B cell (primary cell): Measurements from ENCODE around the gene RIOK3. TPM values are rescaled to one million over a fixed set of nuclear protein-coding genes. Genes with fewer than 3 reads are reported as not detected.

Source experiments
- ATAC-seq: fragments of 200-7000 bp; cut with Tn5 transposase; one replicate; pipeline ENCODE4 v1.10.0; 2021; ENCODE audit warnings: low read depth, mild to moderate bottlenecking, moderate number of reproducible peaks, moderate library complexity
- CTCF ChIA-PET: fragments of 350-600 bp; sonication (Branson Sonifier 250); formaldehyde crosslinking; loops from one replicate; lab custom pipeline; 2021; ENCODE audit warnings: antibody characterized with exemption, inconsistent platforms; lab: Charles Lee
- POLR2A ChIA-PET: fragments of 350-600 bp; sonication (Branson Sonifier 250); formaldehyde crosslinking; loops from one replicate; lab custom pipeline; 2021; ENCODE audit warnings: antibody characterized with exemption; lab: Charles Lee
- DNase-seq: peaks from one replicate; pipeline ENCODE4 v3.0.0; 2013
- H2AFZ ChIP-seq: 2 replicates; pipeline ENCODE4 v1.6.1; 2012; ENCODE audit warnings: mild to moderate bottlenecking, low read depth, low read length; ENCODE audit not compliant: insufficient read depth, poor library complexity, severe bottlenecking
- H3K27ac ChIP-seq, 2 donors: 1 replicate in 1 of 2; 2 replicates in 1 of 2; pipeline ENCODE4 v1.5.1; 2012 to 2013; ENCODE audit warnings: low read length in 2 of 2, mild to moderate bottlenecking in 2 of 2, moderate library complexity in 1 of 2
- H3K27me3 ChIP-seq, 4 experiments: fragments of 200-600 bp in 1 of 4; sonication (generic) in 1 of 4; replicated peaks in 1 of 4; 1 replicate in 2 of 4; 2 replicates in 2 of 4; pipeline versions ENCODE4 v1.6.1 to v1.7.0; 2013 to 2016; ENCODE audit warnings: low read length in 3 of 4, mild to moderate bottlenecking in 2 of 4, mixed read lengths in 1 of 4, moderate library complexity in 1 of 4; ENCODE audit not compliant: insufficient read depth in 4 of 4, control insufficient read depth in 3 of 4; ENCODE audit errors: control extremely low read depth in 1 of 4
- H3K36me3 ChIP-seq, 2 experiments: replicated peaks in 1 of 2; 1 replicate in 1 of 2; 2 replicates in 1 of 2; pipeline versions ENCODE4 v1.6.1 to v1.7.1; 2013; ENCODE audit warnings: low read length in 1 of 2; ENCODE audit not compliant: insufficient read depth in 2 of 2, control insufficient read depth in 1 of 2; ENCODE audit errors: control extremely low read depth in 1 of 2, extremely low read depth in 1 of 2
- H3K4me1 ChIP-seq, 2 donors: fragments of 200-600 bp in 1 of 2; sonication (generic) in 1 of 2; 1 replicate in 1 of 2; 2 replicates in 1 of 2; pipeline versions ENCODE4 v1.5.1 to v1.6.1; 2013 to 2017; ENCODE audit warnings: low read length in 2 of 2; ENCODE audit not compliant: control insufficient read depth in 2 of 2, insufficient read depth in 2 of 2
- H3K4me2 ChIP-seq: replicated peaks from 2 replicates; pipeline ENCODE3; 2012; ENCODE audit warnings: mild to moderate bottlenecking, low read depth, low read length; ENCODE audit not compliant: poor library complexity, severe bottlenecking
- H3K4me3 ChIP-seq, 5 experiments: fragments of 200-600 bp in 1 of 5; sonication (generic) in 1 of 5; 1 replicate in 3 of 5; 2 replicates in 2 of 5; pipeline versions ENCODE4 v1.5.1 to v1.7.0; 2011 to 2016; ENCODE audit warnings: low read length in 4 of 5, mild to moderate bottlenecking in 4 of 5, low read depth in 2 of 5, control low read depth in 1 of 5, moderate library complexity in 1 of 5; ENCODE audit not compliant: insufficient read depth in 1 of 5; ENCODE audit errors: control extremely low read depth in 1 of 5, extremely low read depth in 1 of 5
- H3K79me2 ChIP-seq: fragments of 200-600 bp; sonication (generic); one replicate; pipeline ENCODE4 v1.6.0; 2016; ENCODE audit warnings: low read length; ENCODE audit not compliant: control insufficient read depth, insufficient read depth
- H3K9ac ChIP-seq: fragments of 200-600 bp; sonication (generic); 2 replicates; pipeline ENCODE4 v1.6.1; 2017; ENCODE audit warnings: mild to moderate bottlenecking, low read length, moderate library complexity
- H3K9me3 ChIP-seq, 3 donors: one replicate each; pipeline versions ENCODE4 v1.6.1 to v1.7.1; 2013; ENCODE audit warnings: low read length in 2 of 3; ENCODE audit not compliant: control insufficient read depth in 2 of 3, insufficient read depth in 1 of 3; ENCODE audit errors: control extremely low read depth in 1 of 3
- H4K20me1 ChIP-seq: 2 replicates; pipeline ENCODE4 v1.6.0; 2012; ENCODE audit warnings: mild to moderate bottlenecking, low read length; ENCODE audit not compliant: insufficient read depth, control insufficient read depth, poor library complexity, severe bottlenecking
- H3K27ac Mint-ChIP-seq: one replicate; pipeline ENCODE4 v1.8.0; 2021; ENCODE audit warnings: mixed read lengths
- H3K27me3 Mint-ChIP-seq: one replicate; pipeline ENCODE4 v1.8.0; 2021; ENCODE audit warnings: mixed read lengths
- H3K4me1 Mint-ChIP-seq: one replicate; pipeline ENCODE4 v1.8.0; 2021; ENCODE audit warnings: mixed read lengths
- H3K4me3 Mint-ChIP-seq: one replicate; pipeline ENCODE4 v1.8.0; 2021; ENCODE audit warnings: mixed read lengths
- H3K9me3 Mint-ChIP-seq: one replicate; pipeline ENCODE4 v1.8.0; 2022; ENCODE audit warnings: mixed read lengths; ENCODE audit not compliant: insufficient read depth
- EZH2 ChIP-seq: IDR thresholded peaks from 2 replicates; pipeline ENCODE4 v1.6.1; 2012; ENCODE audit warnings: borderline replicate concordance, low read depth, mild to moderate bottlenecking, moderate library complexity, low read length; ENCODE audit not compliant: insufficient read depth, poor library complexity, severe bottlenecking
- WGBS: methylation state at CpG from one replicate; pipeline ENCODE4 v1.1.5; 2013; ENCODE audit warnings: missing lambda C conversion rate; ENCODE audit not compliant: insufficient coverage; 5-methylcytosine and 5-hydroxymethylcytosine counted together
- intact Hi-C: fragments of 100-400 bp; cut with micrococcal nuclease; formaldehyde crosslinking; loops from one replicate; pipeline ENCODE4 v1.10.0; 2022
- polyA plus RNA-seq: library from polyadenylated mRNA; depleted of rRNA; stranded (reverse); fragments of >200 nt; gene quantifications from 2 replicates; pipeline ENCODE4 v1.2.3, GENCODE V29; 2012
- total RNA-seq, 2 donors: library from RNA; stranded (reverse); fragments of 120-200 nt in 1 of 2; gene quantifications; 1 replicate in 1 of 2; 2 replicates in 1 of 2; pipeline versions ENCODE4 v1.2.3 to v1.2.4, GENCODE V29; 2013 to 2022
- TF ChIP-seq, protein P1 (sequence below): fragments of 200-600 bp; IDR thresholded peaks from one replicate; pipeline ENCODE4 v1.8.0; 2022; ENCODE audit warnings: antibody characterized with exemption, mild to moderate bottlenecking

RIOK3 gene
- total and polyA plus RNA-seq, 2 donors (not counting 1 experiment from before 2014, with no cell fraction given) = 42.5 to 83.4 TPM

DNA sequence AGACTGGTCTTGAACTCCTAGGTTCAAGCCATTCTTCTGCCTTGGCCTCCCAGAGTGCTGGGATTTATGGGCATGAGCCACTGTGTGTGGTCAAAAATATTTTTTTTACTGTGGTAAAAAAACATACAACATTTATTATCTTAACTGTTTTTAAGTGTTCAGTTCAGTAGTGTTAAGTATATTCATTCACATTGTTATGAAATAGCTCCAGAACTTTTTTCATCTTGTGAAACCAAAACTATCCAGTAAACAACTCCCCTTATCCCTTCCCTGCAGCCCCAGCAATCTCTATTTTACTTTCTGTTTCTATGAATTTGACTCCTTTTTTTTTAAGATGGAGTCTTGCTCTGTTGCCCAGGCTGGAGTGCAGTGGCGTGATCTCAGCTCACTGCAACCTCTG, 59.6 kb downstream of the RIOK3 start:
- Mint-ChIP-seq H3K4me3 (peak overlapping the region; percentile 1), H3K4me1 (peaks cover 28% of the 10 kb centered on the region), H3K27me3 (no peaks in the 10 kb centered on the region), H3K9me3 (no peaks in the 10 kb centered on the region), H3K27ac (peak overlapping the region; percentile 26)
- DNase-seq = peak; percentile 17
- no peaks in the 10 kb centered on the region for H3K27me3 ChIP-seq
- H3K4me1 ChIP-seq = peaks cover 9 to 12% of the 10 kb centered on the region in 2 donors
- no peak overlapping the region for H3K9ac ChIP-seq
- H4K20me1 ChIP-seq = peaks cover 56% of the 10 kb centered on the region
- no peaks in the 10 kb centered on the region for H3K9me3 ChIP-seq
- H2AFZ ChIP-seq = no peak overlapping the region
- H3K79me2 ChIP-seq = peaks cover 50% of the 10 kb centered on the region
- H3K27ac ChIP-seq = peak overlapping the region; percentile 49 to 62
- ATAC-seq = no peak
- TF ChIP-seq, protein P1, sequence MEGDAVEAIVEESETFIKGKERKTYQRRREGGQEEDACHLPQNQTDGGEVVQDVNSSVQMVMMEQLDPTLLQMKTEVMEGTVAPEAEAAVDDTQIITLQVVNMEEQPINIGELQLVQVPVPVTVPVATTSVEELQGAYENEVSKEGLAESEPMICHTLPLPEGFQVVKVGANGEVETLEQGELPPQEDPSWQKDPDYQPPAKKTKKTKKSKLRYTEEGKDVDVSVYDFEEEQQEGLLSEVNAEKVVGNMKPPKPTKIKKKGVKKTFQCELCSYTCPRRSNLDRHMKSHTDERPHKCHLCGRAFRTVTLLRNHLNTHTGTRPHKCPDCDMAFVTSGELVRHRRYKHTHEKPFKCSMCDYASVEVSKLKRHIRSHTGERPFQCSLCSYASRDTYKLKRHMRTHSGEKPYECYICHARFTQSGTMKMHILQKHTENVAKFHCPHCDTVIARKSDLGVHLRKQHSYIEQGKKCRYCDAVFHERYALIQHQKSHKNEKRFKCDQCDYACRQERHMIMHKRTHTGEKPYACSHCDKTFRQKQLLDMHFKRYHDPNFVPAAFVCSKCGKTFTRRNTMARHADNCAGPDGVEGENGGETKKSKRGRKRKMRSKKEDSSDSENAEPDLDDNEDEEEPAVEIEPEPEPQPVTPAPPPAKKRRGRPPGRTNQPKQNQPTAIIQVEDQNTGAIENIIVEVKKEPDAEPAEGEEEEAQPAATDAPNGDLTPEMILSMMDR = no peak
- no peak for TF ChIP-seq EZH2
- 57% methylated on average over 1 of the region's 1 CpG for WGBS
- peaks cover 3 to 60% of the 10 kb centered on the region in 2 experiments for H3K36me3 ChIP-seq
- H3K4me2 ChIP-seq = peak overlapping the region; percentile 12
- no peak overlapping the region for H3K4me3 ChIP-seq
- ChIA-PET CTCF (interaction anchor here (1.0 to 3.7 kb wide), 3 partner anchors 14 to 73 kb away, joined by 3 to 18 read pairs (median 5); partner anchors contain the start of gene NPC1), POLR2A (interaction anchor here (0.7 kb wide), 1 partner anchor 564 kb away, joined by 4 read pairs; no protein-coding TSS in a partner anchor)
- intact Hi-C loops = no loop called here

DNA sequence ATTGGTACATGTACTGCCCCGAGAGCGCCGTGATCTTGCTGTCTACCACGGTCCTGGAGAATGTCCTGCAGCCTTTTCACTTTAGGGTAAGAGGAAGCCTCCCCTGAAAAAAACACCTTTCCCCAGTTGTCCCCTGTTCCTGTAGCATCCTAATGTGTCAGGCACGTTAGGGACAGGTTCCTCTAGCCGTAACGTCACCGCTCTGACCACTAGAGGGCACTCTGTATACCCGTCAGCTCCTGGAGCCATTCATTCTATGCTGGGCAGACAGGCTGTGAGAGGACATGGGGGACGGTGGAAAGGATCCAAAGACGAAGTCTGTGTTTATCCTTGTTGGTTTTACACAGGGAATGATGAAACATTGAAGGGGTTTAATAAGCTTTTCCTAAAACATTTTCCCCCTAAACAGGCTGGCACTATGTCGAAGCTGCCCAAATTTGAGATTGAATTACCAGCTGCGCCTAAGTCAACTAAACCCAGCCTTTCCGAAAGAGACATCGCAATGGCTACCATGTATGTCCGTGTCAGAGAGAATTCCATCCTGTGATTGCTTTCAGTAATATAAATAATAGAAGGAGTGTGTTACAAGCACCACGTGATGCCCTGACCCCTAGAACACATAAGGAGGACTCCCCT, 62.9 kb downstream of the RIOK3 start:
- CTCF ChIA-PET = interaction anchor here (0.8 to 4.1 kb wide), 26 partner anchors 10 to 717 kb away, joined by 3 to 56 read pairs (median 4); partner anchors contain the start of genes NPC1 and RBBP8
- H3K79me2 ChIP-seq = peaks cover 37% of the 10 kb centered on the region
- Mint-ChIP-seq H3K27me3 (no peaks in the 10 kb centered on the region), H3K9me3 (no peaks in the 10 kb centered on the region), H3K27ac (peak overlapping the region; percentile 46), H3K4me1 (peaks cover 22% of the 10 kb centered on the region), H3K4me3 (no peak overlapping the region)
- TF ChIP-seq EZH2 = no peak
- TF ChIP-seq, protein P1 = peak; percentile 92
- peak overlapping the region; percentile 13 for H2AFZ ChIP-seq
- peaks cover 9 to 12% of the 10 kb centered on the region in 2 donors for H3K4me1 ChIP-seq
- H3K9ac ChIP-seq = no peak overlapping the region
- peak; percentile 82 for DNase-seq
- peaks cover 6 to 60% of the 10 kb centered on the region in 2 experiments for H3K36me3 ChIP-seq
- H4K20me1 ChIP-seq = peaks cover 46% of the 10 kb centered on the region
- no peaks in the 10 kb centered on the region for H3K27me3 ChIP-seq
- POLR2A ChIA-PET = no interaction called here
- no peak overlapping the region for H3K4me3 ChIP-seq
- 35% methylated on average over 9 of the region's 17 CpGs for WGBS
- peak; percentile 97 for ATAC-seq
- intact Hi-C loops = loop anchor here (1.0 to 5.0 kb wide), 3 partner anchors 70 to 704 kb away; partner anchors contain the start of gene NPC1
- H3K27ac ChIP-seq = peak overlapping the region in 1 of 2 donors; percentile 57
- H3K9me3 ChIP-seq = no peaks in the 10 kb centered on the region
- H3K4me2 ChIP-seq = no peak overlapping the region
